Uterus (tissue), 4 donors: ENCODE measurements around the gene TBC1D1. TPM values are rescaled to one million over a fixed set of nuclear protein-coding genes. Genes with fewer than 3 reads are reported as not detected.

Experiments
- DNase-seq, 2 donors: peaks; one replicate each; pipeline ENCODE4 v3.0.0-alpha.2; 2019 to 2020
- H3K27ac ChIP-seq, 2 donors: fragments of 200-600 bp; sonication (generic); 1 replicate in 1 of 2; 2 replicates in 1 of 2; pipeline ENCODE4 v1.5.1; 2016 to 2018
- H3K27me3 ChIP-seq, 2 donors: fragments of 200-600 bp; sonication (generic); one replicate each; pipeline ENCODE4 v1.5.1; 2018 to 2019; ENCODE audit warnings: control low read depth in 1 of 2
- H3K36me3 ChIP-seq, 2 donors: fragments of 200-600 bp; sonication (generic); one replicate each; pipeline ENCODE4 v1.5.1; 2019; ENCODE audit warnings: control low read depth in 1 of 2
- H3K4me1 ChIP-seq, 2 donors: fragments of 200-600 bp; sonication (generic); one replicate each; pipeline ENCODE4 v1.5.1; 2018 to 2019; ENCODE audit warnings: control low read depth in 1 of 2
- H3K4me3 ChIP-seq, 2 donors: fragments of 200-600 bp; sonication (generic); 1 replicate in 1 of 2; 2 replicates in 1 of 2; pipeline ENCODE4 v1.5.1; 2018 to 2019; ENCODE audit warnings: mild to moderate bottlenecking in 1 of 2
- H3K9me3 ChIP-seq, 2 donors: fragments of 200-600 bp; sonication (generic); one replicate each; pipeline ENCODE4 v1.5.1; 2019; ENCODE audit warnings: control low read depth in 1 of 2
- POLR2A ChIP-seq, 2 donors: fragments of 450-650 bp; IDR thresholded peaks; one replicate each; pipeline ENCODE4 v1.6.1; 2016; ENCODE audit warnings: antibody characterized with exemption in 2 of 2, mild to moderate bottlenecking in 1 of 2, moderate library complexity in 1 of 2
- intact Hi-C: fragments of 100-400 bp; cut with DNase I; formaldehyde crosslinking; loops from one replicate; pipeline ENCODE4 v1.15.1; 2023; ENCODE audit warnings: low total_unique reads
- total RNA-seq, 4 donors: library from RNA; depleted of rRNA in 3 of 4; stranded (reverse); fragments of >200 nt in 3 of 4; gene quantifications; one replicate each; pipeline versions ENCODE4 v1.1.0 to v1.2.4, GENCODE V29; 2014 to 2023
- TF ChIP-seq, protein P1 (sequence below), 4 experiments: fragments of 200-600 bp in 2 of 4; fragments of 450-650 bp in 2 of 4; sonication (generic) in 2 of 4; IDR thresholded peaks; one replicate each; pipeline ENCODE4 v1.5.1; 2016 to 2019; ENCODE audit warnings: antibody characterized with exemption in 4 of 4, mild to moderate bottlenecking in 2 of 4, moderate library complexity in 1 of 4
- donor health status: DM: yes; HTN: yes; CAD: no.

TBC1D1 gene
- total RNA-seq, 4 donors from 2014 or later, result 172 to 402 (median 236) TPM

DNA sequence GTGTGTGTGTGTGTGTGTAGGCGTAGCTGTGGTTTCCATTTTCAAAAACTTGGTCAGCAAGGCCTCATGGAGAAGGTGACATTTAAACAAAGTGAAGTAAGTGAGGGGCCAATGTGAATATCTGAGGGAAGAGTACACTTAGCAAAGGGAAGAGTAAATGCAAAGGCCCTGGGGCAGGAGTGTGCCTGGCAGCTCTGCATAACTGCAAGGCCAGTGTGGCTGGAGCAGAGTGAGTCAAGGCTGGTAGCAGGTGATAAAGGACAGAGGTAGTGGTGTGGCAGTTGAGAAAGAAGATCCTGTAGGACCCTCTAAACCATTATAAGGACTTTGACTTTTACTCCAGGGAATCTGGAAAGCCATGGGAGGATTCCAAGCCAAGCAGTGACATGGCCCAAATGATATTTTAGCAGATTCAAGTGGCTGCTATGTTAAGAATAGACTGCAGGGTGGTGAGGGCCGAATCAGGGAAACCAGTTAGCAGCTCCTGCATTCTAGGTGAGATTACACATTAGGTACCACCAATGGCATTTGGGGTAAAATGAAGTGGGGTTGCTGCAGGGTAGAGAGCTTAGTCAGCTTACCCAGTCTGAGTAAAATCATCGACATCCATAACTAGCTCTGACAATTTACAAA lies 5.9 kb upstream of the TBC1D1 start:
- Histone ChIP-seq H3K4me1 (no peaks in the 10 kb centered on the region), H3K27me3 (no peaks in the 10 kb centered on the region), H3K4me3 (no peak overlapping the region), H3K27ac (peak overlapping the region; percentile 84 to 91), H3K9me3 (no peaks in the 10 kb centered on the region), H3K36me3 (no peaks in the 10 kb centered on the region)
- no peak for TF ChIP-seq POLR2A (IDR thresholded peaks at IDR 0.05)
- TF ChIP-seq, protein P1, sequence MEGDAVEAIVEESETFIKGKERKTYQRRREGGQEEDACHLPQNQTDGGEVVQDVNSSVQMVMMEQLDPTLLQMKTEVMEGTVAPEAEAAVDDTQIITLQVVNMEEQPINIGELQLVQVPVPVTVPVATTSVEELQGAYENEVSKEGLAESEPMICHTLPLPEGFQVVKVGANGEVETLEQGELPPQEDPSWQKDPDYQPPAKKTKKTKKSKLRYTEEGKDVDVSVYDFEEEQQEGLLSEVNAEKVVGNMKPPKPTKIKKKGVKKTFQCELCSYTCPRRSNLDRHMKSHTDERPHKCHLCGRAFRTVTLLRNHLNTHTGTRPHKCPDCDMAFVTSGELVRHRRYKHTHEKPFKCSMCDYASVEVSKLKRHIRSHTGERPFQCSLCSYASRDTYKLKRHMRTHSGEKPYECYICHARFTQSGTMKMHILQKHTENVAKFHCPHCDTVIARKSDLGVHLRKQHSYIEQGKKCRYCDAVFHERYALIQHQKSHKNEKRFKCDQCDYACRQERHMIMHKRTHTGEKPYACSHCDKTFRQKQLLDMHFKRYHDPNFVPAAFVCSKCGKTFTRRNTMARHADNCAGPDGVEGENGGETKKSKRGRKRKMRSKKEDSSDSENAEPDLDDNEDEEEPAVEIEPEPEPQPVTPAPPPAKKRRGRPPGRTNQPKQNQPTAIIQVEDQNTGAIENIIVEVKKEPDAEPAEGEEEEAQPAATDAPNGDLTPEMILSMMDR (IDR thresholded peaks at IDR 0.05), result peak in 1 of 4 experiments; percentile 13
- intact Hi-C loops, result no loop called here
- no peak for DNase-seq

DNA sequence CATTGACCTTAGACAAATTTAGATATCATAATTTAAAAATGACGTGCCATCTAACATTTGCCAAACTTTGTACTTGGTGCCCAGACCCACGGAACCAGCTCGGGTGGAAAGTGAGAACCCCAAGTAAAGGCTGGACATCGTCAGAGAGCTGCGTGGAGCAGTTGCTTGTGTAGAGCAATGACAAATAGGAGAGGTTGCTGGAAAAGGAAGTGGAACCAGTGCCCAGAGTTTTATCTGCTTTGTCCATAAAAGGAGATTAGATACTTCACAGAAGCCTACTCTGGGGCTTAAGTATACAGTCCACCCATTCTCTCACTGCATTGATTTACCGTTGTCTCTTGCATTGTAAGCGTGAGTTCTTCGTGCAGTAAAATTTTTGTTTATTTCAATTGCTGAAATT lies 5.4 kb upstream of the TBC1D1 start:
- Histone ChIP-seq H3K36me3 (no peaks in the 10 kb centered on the region), H3K4me3 (no peak overlapping the region), H3K4me1 (no peaks in the 10 kb centered on the region), H3K9me3 (no peaks in the 10 kb centered on the region), H3K27ac (peak overlapping the region; percentile 84 to 91), H3K27me3 (no peaks in the 10 kb centered on the region)
- intact Hi-C loops, result no loop called here
- DNase-seq, result peak; percentile 53 to 77
- TF ChIP-seq, protein P1 (IDR thresholded peaks at IDR 0.05), result no peak
- peak in 1 of 2 donors; percentile 13 for TF ChIP-seq POLR2A (IDR thresholded peaks at IDR 0.05)

- Histone ChIP-seq H3K4me1 (no peaks in the 10 kb centered on the region), H3K4me3 (peak overlapping the region; percentile 61 to 64), H3K27me3 (no peaks in the 10 kb centered on the region), H3K9me3 (no peaks in the 10 kb centered on the region), H3K27ac (peak overlapping the region; percentile 92 to 94), H3K36me3 (no peaks in the 10 kb centered on the region)
- intact Hi-C loops, result loop anchor here (10.0 kb wide), 2 partner anchors 85 to 145 kb away; no protein-coding TSS in a partner anchor
- TF ChIP-seq, protein P1 (IDR thresholded peaks at IDR 0.05), result peak; percentile 30 to 35 (median 32)
- TF ChIP-seq POLR2A (IDR thresholded peaks at IDR 0.05), result peak; percentile 57 to 73
- peak; percentile 72 to 88 for DNase-seq
These were observed 759 bp upstream of the TBC1D1 start for GRCh38 chr4:37889849-37890800.

DNA sequence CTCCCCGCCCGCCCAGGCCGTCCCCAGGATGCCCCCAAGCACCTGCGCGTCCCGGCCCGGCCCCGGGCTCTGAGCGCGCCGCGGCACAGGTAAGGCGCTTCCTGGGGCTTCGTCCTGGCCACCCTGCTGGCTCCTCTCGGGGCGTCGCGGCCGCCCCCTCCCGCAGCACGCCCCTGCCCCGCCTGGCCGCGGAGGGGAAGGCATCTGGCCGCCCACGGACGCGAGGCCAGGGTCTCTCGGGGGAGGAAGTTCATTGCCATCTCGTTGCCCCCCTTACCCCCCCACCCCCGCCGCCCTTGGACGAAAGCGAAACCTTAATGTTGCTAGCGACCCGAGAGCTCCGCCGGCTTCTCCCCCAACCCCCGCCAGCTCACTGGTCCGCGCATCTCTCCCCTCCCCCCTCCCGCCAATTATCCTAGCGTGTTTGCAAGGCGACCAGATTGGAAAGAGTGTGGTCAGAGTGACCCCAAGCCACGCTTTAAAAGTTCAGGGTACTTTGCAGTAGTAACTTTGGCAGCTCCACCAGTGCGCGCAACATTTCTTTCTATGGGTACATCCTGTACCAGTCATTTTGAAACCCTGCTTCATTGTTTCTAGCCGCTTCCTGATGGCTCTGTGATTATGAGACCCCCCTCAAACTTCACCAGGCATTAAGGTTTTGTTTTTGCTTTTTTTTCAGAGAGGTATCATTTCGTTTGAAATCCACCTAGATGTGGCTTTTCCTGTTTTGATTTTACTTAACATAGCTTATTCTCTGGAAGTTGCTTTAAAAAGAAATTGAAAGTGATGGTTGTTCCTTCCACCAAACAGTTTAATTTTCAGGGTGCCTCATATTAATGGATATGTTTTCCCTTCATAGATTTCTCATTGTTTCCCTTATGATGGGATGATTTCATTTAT lies 626 bp downstream of the TBC1D1 start:
- intact Hi-C loops, result loop anchor here (10.0 kb wide), 2 partner anchors 83 to 143 kb away; no protein-coding TSS in a partner anchor
- peak; percentile 48 to 69 for DNase-seq
- H3K27ac ChIP-seq, result peak overlapping the region; percentile 92 to 94
- TF ChIP-seq POLR2A (IDR thresholded peaks at IDR 0.05), result peak in 1 of 2 donors; percentile 38
- TF ChIP-seq, protein P1 (IDR thresholded peaks at IDR 0.05), result peak in 2 of 4 experiments; percentile 21 to 27
- no peaks in the 10 kb centered on the region for H3K36me3 ChIP-seq
- no peaks in the 10 kb centered on the region for H3K27me3 ChIP-seq
- H3K4me1 ChIP-seq, result peaks cover 0 to 9% of the 10 kb centered on the region in 2 donors
- no peaks in the 10 kb centered on the region for H3K9me3 ChIP-seq
- peak overlapping the region; percentile 61 to 64 for H3K4me3 ChIP-seq
